Heart left ventricle (tissue), 16 donors: ENCODE results near the gene MAST4. TPM values are rescaled to one million over a fixed set of nuclear protein-coding genes. Genes with fewer than 3 reads are reported as not detected.

Experiments
- ATAC-seq, 4 donors: fragments of 200-7000 bp; cut with Tn5 transposase; one replicate each; pipeline ENCODE4 v1.9.1; 2020 to 2022; ENCODE audit warnings: moderate library complexity in 4 of 4, mild to moderate bottlenecking in 3 of 4, moderate number of reproducible peaks in 1 of 4
- DNase-seq, 5 donors: peaks; one replicate each; pipeline ENCODE4 v3.0.0-alpha.2; 2020
- H3K27ac ChIP-seq, 12 donors: fragments of 200-600 bp; sonication (generic) in 4 of 12; one replicate each; pipeline versions ENCODE4 v1.5.0 to v1.8.0; 2016 to 2022; ENCODE audit warnings: mild to moderate bottlenecking in 2 of 12
- H3K27me3 ChIP-seq, 9 donors: fragments of 200-600 bp; sonication (generic) in 2 of 9; one replicate each; pipeline versions ENCODE4 v1.5.1 to v1.8.0; 2016 to 2022; ENCODE audit warnings: mild to moderate bottlenecking in 3 of 9
- H3K36me3 ChIP-seq, 9 donors: fragments of 200-600 bp; sonication (generic) in 2 of 9; one replicate each; pipeline versions ENCODE4 v1.5.0 to v1.8.0; 2018 to 2022; ENCODE audit warnings: mild to moderate bottlenecking in 2 of 9
- H3K4me1 ChIP-seq, 12 donors: fragments of 200-600 bp; sonication (generic) in 4 of 12; one replicate each; pipeline versions ENCODE4 v1.5.0 to v1.8.0; 2016 to 2022; ENCODE audit warnings: mild to moderate bottlenecking in 3 of 12
- H3K4me3 ChIP-seq, 12 donors: fragments of 200-600 bp; sonication (generic) in 4 of 12; one replicate each; pipeline versions ENCODE4 v1.5.0 to v1.8.0; 2017 to 2022; ENCODE audit warnings: mild to moderate bottlenecking in 9 of 12, moderate library complexity in 4 of 12
- H3K9me3 ChIP-seq, 12 donors: fragments of 200-600 bp; sonication (generic) in 4 of 12; one replicate each; pipeline versions ENCODE4 v1.5.0 to v1.8.0; 2016 to 2022; ENCODE audit warnings: mild to moderate bottlenecking in 1 of 12
- POLR2A ChIP-seq, 2 donors: fragments of 450-650 bp; IDR thresholded peaks; one replicate each; pipeline ENCODE4 v1.6.1; 2017; ENCODE audit warnings: antibody characterized with exemption in 2 of 2, mild to moderate bottlenecking in 2 of 2, moderate library complexity in 2 of 2
- WGBS, 4 donors: extraction: QIAGEN DNeasy Blood & Tissue Kit in 2 of 4; methylation state at CpG; one replicate each; pipeline versions ENCODE4 v1.1.5 to v1.1.7; 2013 to 2018; 5-methylcytosine and 5-hydroxymethylcytosine counted together
- intact Hi-C, 10 donors: fragments of 100-400 bp; cut with DNase I; formaldehyde crosslinking; loops; one replicate each; pipeline versions ENCODE4 v1.11.1 to v1.14.2; 2022
- polyA plus RNA-seq, 2 donors: library from polyadenylated mRNA; stranded (reverse); fragments of 200-250 nt; gene quantifications; one replicate each; pipeline ENCODE4 v1.2.3, GENCODE V29; 2013
- total RNA-seq, 9 donors: library from RNA; depleted of rRNA in 2 of 9; stranded (reverse); fragments of >200 nt in 2 of 9; fragmentation: NEBNext Ultra II Directional in 3 of 9; extraction: Animal tissue kit (Norgen Biotek cat#: 25700) in 3 of 9; gene quantifications; one replicate each; pipeline versions ENCODE4 v1.1.0 to v1.2.4, GENCODE V29; 2016 to 2023
- TF ChIP-seq, protein P1 (sequence below), 12 donors: fragments of 200-600 bp; sonication (generic) in 4 of 12; IDR thresholded peaks; one replicate each; pipeline versions ENCODE4 v1.5.0 to v1.8.0; 2018 to 2022; ENCODE audit warnings: antibody characterized with exemption in 12 of 12, mild to moderate bottlenecking in 5 of 12
- donor health status: ischemic (EF 13 %, LVEDD 7.1; RV severe dilation, severe dysfunction).
- donor health status: healthy with polysubstance abuse.
- donor health status: DM: no; HTN: yes; CAD: no.
- donor health status: DM: no; HTN: no; CAD: no.
- donor health status: ischemic (EF 25% LVEDD 6.9; RV normal size, moderate dysfunction).
- donor health status: ischemic (EF 25% LVEDD 5.7; RV mildly dilated, moderate dysfunction).
- donor health status: healthy.
- donor health status: DM: yes; HTN: yes; CAD: no.
- donor health status: ischemic (EF 35%, LVEDD 5.7; RV mildly dilated, moderate dysfunction).
- donor health status: nonischemic (EF 11% LVEDD 7.7; RV severe dilation, severe dysfunction).
- donor health status: DM: yes; HTN: yes; CAD: no.
- donor health status: PGD.
- donor health status: ischemic (EF 29% LVEDD 5.4; RV normal size, mild dysfunction).
- donor health status: nonischemic (EF 23%, LVEDD 6.1; RV moderate dilation, normal function).

MAST4 gene
- total and polyA plus RNA-seq, 11 donors, result 26.8 to 96.2 (median 68.1) TPM

DNA sequence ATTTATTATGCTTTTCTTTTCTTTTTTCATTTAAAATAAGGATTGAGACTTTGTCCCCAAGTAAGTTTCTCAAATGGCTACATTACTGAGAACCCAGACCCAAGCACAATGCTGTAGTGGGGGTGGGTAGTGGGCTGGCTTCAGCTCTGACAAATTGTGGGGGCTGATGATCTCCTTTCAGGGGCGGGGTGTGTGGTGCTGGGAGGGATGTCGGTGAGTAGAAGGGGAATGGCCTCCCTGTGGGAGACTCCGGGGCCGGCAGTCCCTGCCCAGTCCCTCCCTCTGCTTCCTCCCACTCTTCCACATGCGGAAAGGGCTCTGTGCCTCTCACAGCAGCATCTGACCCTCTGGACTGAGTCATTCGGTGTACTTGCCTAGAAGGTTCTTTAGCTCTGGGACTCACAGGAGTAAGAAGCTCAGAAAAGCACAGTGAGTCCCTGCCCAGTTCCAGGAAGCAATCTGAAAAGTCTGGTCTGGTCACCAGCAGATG is 586.2 kb downstream of the MAST4 start:
- H3K27me3 ChIP-seq, result no peaks in the 10 kb centered on the region
- peaks cover 0 to 32% (median 7%) of the 10 kb centered on the region in 12 donors for H3K4me1 ChIP-seq
- no peak overlapping the region for H3K4me3 ChIP-seq
- no peak for TF ChIP-seq POLR2A (IDR thresholded peaks at IDR 0.05)
- TF ChIP-seq, protein P1, sequence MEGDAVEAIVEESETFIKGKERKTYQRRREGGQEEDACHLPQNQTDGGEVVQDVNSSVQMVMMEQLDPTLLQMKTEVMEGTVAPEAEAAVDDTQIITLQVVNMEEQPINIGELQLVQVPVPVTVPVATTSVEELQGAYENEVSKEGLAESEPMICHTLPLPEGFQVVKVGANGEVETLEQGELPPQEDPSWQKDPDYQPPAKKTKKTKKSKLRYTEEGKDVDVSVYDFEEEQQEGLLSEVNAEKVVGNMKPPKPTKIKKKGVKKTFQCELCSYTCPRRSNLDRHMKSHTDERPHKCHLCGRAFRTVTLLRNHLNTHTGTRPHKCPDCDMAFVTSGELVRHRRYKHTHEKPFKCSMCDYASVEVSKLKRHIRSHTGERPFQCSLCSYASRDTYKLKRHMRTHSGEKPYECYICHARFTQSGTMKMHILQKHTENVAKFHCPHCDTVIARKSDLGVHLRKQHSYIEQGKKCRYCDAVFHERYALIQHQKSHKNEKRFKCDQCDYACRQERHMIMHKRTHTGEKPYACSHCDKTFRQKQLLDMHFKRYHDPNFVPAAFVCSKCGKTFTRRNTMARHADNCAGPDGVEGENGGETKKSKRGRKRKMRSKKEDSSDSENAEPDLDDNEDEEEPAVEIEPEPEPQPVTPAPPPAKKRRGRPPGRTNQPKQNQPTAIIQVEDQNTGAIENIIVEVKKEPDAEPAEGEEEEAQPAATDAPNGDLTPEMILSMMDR (IDR thresholded peaks at IDR 0.05), result no peak
- intact Hi-C loops, result no loop called here
- H3K27ac ChIP-seq, result peak overlapping the region in 10 of 12 donors; percentile 3 to 87 (median 30)
- DNase-seq (peak in 4 of 5 donors; percentile 36 to 75 (median 58)), ATAC-seq (peak; percentile 87 to 97 (median 96))
- WGBS, 4 donors, result 32 to 45% (median 34%) methylated on average over 3 to 6 of the region's 6 CpGs
- H3K9me3 ChIP-seq, result peaks cover 0 to 5% (median 0%) of the 10 kb centered on the region in 12 donors
- no peaks in the 10 kb centered on the region for H3K36me3 ChIP-seq

DNA sequence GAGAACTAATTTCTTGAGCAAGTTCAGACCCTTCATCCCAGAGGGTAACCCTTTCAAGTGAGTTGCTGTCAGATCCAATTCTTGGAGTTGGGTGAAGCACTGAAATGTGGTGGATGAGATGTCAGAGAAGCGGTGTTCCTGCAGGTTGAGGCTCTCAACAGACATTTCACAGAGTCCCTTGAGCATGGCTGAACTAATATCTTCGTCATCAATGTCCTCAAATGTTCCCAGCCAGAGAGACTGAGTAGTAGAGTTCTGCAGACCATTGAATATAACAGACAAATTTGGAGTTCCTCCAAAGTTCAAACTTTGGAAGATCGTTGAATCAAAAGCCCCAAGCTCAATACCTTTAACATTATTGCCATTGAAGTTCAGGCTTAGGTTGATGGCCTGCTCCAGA is 587.7 kb downstream of the MAST4 start:
- DNase-seq (no peak), ATAC-seq (no peak)
- intact Hi-C loops, result no loop called here
- no peaks in the 10 kb centered on the region for H3K27me3 ChIP-seq
- H3K4me3 ChIP-seq, result no peak overlapping the region
- peak overlapping the region in 1 of 12 donors; percentile 13 for H3K27ac ChIP-seq
- WGBS, 4 donors, result 82 to 90% (median 85%) methylated on average over 3 of the region's 3 CpGs
- TF ChIP-seq, protein P1 (IDR thresholded peaks at IDR 0.05), result no peak
- no peak for TF ChIP-seq POLR2A (IDR thresholded peaks at IDR 0.05)
- H3K9me3 ChIP-seq, result no peaks in the 10 kb centered on the region
- H3K4me1 ChIP-seq, result peaks cover 0 to 48% (median 7%) of the 10 kb centered on the region in 12 donors
- H3K36me3 ChIP-seq, result no peaks in the 10 kb centered on the region

DNA sequence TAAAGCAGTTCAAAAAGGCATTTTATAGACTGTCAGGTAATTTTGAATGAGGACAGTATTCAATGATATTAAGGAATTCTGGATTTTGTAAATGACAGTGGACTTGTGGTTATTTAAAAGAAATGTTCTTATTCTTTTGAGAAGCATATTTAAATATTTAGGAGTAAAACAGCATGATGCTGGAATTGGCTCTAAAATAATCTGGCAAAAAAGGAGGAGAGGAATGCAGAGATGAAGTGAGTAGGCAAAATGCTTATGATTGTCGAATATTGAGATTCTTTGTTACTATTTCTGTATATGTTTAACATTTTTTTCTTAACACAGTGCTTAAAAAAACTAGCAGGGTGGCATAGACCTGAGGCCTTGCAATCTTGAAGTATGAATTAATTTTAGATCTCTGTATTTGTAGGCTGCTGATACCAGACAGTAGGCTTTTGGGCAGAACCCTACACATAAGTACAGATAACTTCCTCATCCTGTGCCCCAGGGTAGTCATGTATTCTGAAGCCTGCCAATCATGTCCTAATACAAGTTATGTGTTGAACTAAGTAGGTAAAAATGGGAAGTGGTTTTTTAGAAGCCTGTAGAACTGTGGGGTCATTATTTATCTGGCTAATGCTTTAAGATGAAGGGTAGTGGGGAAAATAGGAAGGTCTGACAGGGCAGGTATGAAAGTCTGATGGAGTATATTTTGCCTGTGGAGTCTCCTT is 591.0 kb downstream of the MAST4 start:
- Histone ChIP-seq H3K4me1 (peaks cover 0 to 62% (median 6%) of the 10 kb centered on the region in 12 donors), H3K4me3 (no peak overlapping the region), H3K36me3 (no peaks in the 10 kb centered on the region), H3K27ac (peak overlapping the region in 1 of 12 donors; percentile 79), H3K27me3 (no peaks in the 10 kb centered on the region), H3K9me3 (no peaks in the 10 kb centered on the region)
- TF ChIP-seq, protein P1 (IDR thresholded peaks at IDR 0.05), result no peak
- no peak for TF ChIP-seq POLR2A (IDR thresholded peaks at IDR 0.05)
- ATAC-seq (peak in 2 of 4 donors; percentile 27 to 36), DNase-seq (no peak)
- intact Hi-C loops, result no loop called here
- 69 to 79% (median 76%) methylated on average over 1 of the region's 1 CpG for WGBS, 4 donors

DNA sequence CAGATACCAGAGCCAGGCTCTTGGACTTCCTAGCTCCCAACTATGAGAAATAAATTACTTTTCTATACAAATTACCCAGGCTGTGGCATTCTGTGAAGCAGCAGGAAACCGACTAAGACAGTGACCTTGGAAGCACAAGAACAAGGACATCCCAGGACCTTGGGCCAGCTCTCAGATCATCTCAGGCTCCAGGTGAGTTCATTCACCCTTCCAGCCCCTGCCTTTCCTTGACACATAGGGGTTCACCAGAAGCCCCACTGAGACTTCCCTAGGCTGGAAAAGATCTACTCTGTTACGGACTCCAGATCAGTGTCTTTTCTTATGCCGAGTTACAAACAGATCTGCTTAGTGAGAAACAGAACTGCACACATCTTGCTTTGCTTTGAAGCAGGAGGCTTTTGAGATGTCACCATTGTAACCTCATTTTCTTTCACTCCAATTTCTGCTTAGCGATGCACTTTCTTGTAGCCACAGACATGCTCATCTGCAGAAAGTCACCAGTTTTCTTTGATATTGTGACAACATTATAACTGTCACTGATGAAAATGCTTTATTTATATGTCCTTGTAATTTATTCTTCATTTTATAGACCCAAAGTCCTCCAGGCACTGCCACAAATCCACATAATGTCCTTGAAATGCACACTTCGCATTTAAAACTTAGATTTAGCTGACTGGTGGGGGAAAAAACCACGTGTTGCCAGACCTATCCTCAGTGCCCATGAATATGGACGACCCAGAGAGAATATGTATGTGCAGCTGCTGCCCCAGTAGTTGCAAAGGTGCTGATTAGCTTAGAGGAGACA is 592.3 kb downstream of the MAST4 start:
- TF ChIP-seq, protein P1 (IDR thresholded peaks at IDR 0.05), result no peak
- TF ChIP-seq POLR2A (IDR thresholded peaks at IDR 0.05), result no peak
- ATAC-seq (no peak), DNase-seq (no peak)
- peak overlapping the region in 1 of 12 donors; percentile 79 for H3K27ac ChIP-seq
- H3K36me3 ChIP-seq, result no peaks in the 10 kb centered on the region
- H3K27me3 ChIP-seq, result no peaks in the 10 kb centered on the region
- no peaks in the 10 kb centered on the region for H3K9me3 ChIP-seq
- 87 to 92% (median 91%) methylated on average over 7 of the region's 7 CpGs for WGBS, 4 donors
- intact Hi-C loops, result no loop called here
- no peak overlapping the region for H3K4me3 ChIP-seq
- peaks cover 0 to 61% (median 0%) of the 10 kb centered on the region in 12 donors for H3K4me1 ChIP-seq
